NCI-H2107 treated with DMSO at 0.1 percent for 48 hours (cell line): Measurements from ENCODE around the gene DEFB128.

ENCODE experiments used
- DNase-seq: peaks from one replicate; lab custom pipeline; 2025; ENCODE audit not compliant: unreplicated experiment; lab: John Stamatoyannopoulos, UW

DEFB128 gene

GRCh38 chr20:157154-157553 lies 32.4 kb downstream of the DEFB128 start, which contains the start of gene DEFB127:
Gene DEFB127 (plus strand): TSS chr20:157454. CDS start chr20:157545, 91 bp downstream.
- DNase-seq = no peak

DNA sequence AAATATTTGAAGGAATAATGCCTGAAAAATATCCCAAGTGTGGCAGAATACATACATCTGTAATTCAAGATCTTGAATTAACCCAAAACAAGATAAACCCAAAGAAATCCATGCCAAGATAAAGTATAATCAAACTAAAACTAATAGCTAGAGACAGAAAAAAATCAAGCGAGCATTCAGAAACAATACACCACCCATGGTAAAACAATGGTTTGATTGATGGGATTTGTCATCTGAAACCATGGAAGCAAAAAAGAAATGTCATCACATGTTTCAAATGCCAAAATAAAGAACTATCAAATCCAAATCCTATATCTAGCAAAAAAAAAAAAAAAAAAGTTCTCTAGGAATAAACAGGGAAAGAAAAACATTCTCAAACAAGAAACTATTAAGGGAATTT lies 37.4 kb downstream of the DEFB128 start:
- no peak for DNase-seq

DNA sequence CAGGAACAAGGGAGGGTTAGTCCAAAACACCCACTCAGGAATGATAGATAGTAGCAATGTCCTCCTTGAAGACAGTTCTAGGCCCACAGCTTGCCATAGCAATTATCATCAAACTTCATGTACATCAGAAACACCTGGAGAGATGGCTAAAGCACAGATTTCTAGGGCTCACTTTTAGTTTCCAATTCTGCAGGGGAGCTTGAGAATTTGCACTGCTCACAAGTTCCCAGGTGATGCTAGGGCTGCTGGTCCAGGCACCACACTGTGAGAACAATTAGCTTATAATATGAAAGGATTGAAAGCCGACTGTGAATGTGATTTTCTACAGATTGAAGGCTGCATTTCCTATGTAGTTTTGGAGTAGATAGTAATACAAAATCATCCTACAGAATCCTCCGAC lies 43.6 kb downstream of the DEFB128 start:
- no peak for DNase-seq

DNA sequence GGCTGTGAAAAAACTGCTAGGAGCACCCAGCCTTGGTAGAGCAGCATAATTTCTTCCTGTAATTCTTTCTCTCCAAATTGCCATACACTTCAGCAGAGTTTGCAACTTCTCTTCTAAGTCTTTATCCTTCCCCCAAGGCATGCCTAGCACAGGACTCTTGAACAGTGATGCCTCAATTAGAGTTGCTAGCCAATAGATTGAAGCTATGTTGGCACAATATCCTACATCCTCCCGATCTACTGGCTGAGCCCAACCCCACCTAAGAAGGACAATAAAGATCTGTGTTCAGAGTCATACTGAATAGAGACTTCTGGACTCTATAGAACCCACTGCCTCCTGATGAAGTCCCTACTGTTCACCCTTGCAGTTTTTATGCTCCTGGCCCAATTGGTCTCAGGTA lies 47.2 kb downstream of the DEFB128 start, which contains the start of gene DEFB126:
Gene DEFB126, plus strand, starts transcription at position 301 of the 400 bp plus-strand sequence. Its CDS starts 39 bp downstream, at position 340.
- no peak for DNase-seq
